ENCODE data around the gene GCNT2.
"Not testable (repeated sequence)": the region's sequence is repeated elsewhere in the genome, so short reads cannot be mapped to it uniquely, and the experiment has no call there.

Gene GCNT2

DNA sequence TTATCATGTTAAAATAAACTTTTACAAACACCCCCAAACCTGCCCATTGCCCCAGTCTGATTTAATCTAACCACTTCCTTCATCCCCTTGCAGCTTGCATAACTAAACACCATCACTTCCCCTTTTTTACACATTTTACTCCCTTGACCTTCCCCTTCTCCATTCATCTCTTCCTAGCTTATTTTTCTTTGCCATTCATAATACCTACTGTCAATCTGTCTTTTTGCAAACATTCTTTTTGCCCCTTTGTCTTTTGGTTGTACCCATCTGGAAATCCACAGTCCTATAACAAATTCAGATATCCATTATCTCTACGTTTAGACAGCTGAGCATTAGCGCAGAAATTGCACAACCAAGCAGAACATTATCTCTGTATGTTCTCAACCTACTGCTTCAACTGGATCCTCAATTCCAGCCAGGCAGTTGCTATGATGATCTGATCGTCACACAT, 122.1 kb downstream of the GCNT2 start:
- DNase-seq (ENCODE audit: low spot score), result no peak
- in situ Hi-C loops (cut with MboI; ENCODE audit: low pct_unique_long_range_greater_than_20kb, low sequenced_read_pairs, unreplicated experiment), result no loop called here
- TF ChIP-seq, protein P1, sequence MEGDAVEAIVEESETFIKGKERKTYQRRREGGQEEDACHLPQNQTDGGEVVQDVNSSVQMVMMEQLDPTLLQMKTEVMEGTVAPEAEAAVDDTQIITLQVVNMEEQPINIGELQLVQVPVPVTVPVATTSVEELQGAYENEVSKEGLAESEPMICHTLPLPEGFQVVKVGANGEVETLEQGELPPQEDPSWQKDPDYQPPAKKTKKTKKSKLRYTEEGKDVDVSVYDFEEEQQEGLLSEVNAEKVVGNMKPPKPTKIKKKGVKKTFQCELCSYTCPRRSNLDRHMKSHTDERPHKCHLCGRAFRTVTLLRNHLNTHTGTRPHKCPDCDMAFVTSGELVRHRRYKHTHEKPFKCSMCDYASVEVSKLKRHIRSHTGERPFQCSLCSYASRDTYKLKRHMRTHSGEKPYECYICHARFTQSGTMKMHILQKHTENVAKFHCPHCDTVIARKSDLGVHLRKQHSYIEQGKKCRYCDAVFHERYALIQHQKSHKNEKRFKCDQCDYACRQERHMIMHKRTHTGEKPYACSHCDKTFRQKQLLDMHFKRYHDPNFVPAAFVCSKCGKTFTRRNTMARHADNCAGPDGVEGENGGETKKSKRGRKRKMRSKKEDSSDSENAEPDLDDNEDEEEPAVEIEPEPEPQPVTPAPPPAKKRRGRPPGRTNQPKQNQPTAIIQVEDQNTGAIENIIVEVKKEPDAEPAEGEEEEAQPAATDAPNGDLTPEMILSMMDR (IDR thresholded peaks at IDR 0.05; ENCODE audit: extremely low read depth, insufficient read depth, missing control alignments), result no peak

DNA sequence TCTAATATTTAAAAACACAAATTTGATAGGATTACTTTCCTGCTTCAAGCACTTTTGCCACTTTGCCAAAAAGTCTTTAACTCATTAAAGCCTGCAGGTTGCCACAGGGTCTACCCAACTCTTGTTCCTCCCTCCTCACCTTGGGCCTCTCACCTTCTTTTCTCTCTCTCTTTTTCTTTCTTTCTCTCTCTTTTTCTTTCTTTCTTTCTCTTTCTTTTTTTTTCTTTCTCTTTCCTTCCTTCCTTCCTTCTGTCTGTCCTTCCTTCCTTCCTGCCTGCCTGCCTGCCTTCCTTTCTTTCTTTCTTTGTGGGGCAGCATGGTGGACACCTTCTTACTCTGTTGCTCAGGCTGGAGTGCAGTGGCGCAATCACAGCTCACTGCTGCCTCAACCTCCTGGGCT, 123.1 kb downstream of the GCNT2 start:
- in situ Hi-C loops (cut with MboI; ENCODE audit: low pct_unique_long_range_greater_than_20kb, low sequenced_read_pairs, unreplicated experiment), result no loop called here
- no peak for DNase-seq (ENCODE audit: low spot score)
- TF ChIP-seq, protein P1 (IDR thresholded peaks at IDR 0.05; ENCODE audit: extremely low read depth, insufficient read depth, missing control alignments), result no peak

DNA sequence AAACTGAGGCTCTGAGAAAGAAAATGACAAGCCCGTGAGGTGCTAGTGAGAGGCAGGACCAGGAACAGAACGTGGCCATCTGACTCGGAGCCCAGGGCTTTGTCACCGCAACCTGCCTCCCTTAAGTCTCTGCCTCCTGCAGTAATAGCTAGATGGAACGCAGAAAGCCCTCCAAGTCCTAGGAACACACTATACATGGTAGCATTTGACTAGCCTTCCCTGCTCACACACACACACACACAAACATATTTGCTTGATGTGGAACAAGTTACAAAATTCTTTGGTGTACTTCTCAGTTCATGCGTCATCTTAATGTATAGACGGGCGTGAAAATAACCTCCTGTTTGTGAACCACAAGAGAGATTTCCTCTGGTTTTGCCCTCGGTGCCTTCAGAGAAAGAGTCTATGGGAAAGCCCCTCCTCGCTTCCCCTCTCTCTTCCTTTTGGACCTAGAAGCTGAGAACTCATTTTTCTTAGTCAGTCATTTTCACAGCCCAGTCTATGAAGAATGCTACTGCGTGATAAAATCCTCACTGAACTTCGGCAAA, 134.4 kb downstream of the GCNT2 start:
- peak; percentile 31 for DNase-seq (ENCODE audit: low spot score)
- in situ Hi-C loops (cut with MboI; ENCODE audit: low pct_unique_long_range_greater_than_20kb, low sequenced_read_pairs, unreplicated experiment), result no loop called here
- TF ChIP-seq, protein P1 (IDR thresholded peaks at IDR 0.05; ENCODE audit: extremely low read depth, insufficient read depth, missing control alignments), result no peak

DNA sequence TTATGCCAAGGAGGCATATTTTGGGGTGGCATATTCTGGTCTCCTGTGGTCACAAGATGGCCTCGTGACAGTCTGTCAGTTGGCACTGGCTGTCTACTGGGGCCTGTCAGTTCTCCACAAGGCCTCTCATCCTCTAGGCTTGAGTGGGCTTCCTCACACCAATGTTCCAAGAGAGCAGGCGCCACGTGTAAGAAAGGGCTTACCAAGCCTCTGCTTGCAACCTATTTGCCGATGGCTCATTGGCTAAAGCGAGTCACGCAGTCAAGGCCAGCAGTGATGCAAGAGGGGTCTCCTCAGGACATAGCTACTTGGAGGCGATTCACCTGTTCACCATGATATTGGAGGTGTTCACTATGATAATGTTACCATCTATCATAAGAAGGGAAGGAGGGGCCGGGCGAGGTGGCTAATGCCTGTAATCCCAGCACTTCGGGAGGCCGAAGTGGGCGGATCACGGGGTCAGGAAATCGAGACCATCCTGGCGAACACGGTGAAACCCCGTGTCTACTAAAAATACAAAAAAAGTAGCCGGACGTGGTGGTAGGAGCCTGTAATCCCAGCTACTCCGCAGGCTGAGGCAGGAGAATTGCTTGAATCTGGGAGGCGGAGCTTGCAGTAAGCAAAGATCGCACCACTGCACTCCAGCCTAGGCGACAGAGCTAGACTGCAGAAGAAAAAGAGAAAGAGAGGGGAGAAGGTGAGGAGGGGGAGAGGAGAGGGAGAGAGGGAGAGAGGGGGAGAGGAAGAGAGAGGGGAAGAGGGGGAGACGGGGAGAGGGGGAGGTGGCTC, 138.0 kb downstream of the GCNT2 start:
- no peak for DNase-seq (ENCODE audit: low spot score)
- TF ChIP-seq, protein P1 (IDR thresholded peaks at IDR 0.05; ENCODE audit: extremely low read depth, insufficient read depth, missing control alignments), result no peak
- in situ Hi-C loops (cut with MboI; ENCODE audit: low pct_unique_long_range_greater_than_20kb, low sequenced_read_pairs, unreplicated experiment), result no loop called here

DNA sequence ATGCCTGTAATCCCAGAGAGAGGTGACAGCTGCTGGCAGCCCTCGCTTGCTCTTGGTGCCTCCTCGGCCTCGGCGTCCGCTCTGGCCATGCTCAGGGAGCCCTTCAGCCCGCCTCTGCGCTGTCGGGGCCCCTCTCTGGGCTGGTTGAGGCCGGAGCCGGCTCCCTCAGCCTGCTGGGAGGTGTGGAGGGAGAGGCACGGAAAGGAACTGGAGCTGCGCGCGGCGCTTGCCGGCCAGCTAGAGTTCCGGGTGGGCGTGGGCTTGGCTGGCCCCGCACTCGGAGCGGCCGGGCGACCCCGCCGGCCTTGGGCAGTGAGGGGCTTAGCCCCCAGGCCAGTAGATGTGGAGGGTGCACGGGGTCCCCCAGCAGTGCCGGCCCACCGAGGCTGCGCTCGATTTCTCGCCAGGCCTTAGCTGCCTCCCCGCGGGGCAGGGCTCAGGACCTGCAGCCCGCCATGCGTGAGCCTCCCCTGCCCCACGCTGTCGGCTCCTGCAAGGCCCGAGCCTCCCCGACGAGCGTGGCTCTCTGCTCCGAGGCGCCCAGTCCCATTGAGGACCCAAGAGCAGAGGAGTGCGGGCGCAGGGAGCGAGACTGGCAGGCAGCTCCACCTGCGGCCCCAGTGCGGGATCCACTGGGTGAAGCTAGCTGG, 138.7 kb downstream of the GCNT2 start:
- TF ChIP-seq, protein P1 (IDR thresholded peaks at IDR 0.05; ENCODE audit: extremely low read depth, insufficient read depth, missing control alignments), result no peak
- no peak for DNase-seq (ENCODE audit: low spot score)
- in situ Hi-C loops (cut with MboI; ENCODE audit: low pct_unique_long_range_greater_than_20kb, low sequenced_read_pairs, unreplicated experiment), result no loop called here

DNA sequence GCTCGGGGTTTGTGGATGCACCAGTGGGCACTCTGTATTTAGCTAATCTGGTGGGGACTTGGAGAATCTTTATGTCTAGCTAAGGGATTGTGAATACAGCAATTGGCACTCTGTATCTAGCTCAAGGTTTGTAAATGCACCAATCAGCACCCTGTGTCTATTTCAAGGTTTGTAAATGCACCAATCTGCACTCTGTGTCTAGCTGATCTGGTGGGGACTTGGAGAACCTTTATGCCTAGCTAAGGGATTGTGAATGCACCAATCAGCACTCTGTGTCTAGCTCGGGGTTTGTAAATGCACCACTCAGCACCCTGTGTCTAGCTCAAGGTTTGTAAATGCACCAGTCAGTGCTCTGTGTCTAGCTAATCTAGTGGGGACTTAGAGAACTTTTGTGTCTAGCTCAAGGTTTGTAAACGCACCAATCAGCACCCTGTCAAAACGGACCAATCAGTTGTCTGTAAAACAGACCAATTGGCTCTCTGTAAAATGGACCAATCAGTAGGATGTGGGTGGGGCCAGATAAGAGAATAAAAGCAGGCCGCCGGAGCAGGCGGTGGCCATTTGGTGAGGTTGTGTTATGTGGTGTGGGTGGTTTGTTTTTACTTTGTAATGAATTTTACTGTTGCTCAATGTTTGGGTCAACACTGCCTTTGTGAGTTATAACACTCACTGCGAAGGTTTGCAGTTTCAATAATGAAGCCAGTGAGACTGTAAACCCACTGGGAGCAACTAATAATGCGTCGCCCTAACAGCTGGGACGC, 139.5 kb downstream of the GCNT2 start:
- in situ Hi-C loops (cut with MboI; ENCODE audit: low pct_unique_long_range_greater_than_20kb, low sequenced_read_pairs, unreplicated experiment); DNase-seq (ENCODE audit: low spot score): not testable (repeated sequence)
